ENCODE results near the gene ROBO1.

DNA sequence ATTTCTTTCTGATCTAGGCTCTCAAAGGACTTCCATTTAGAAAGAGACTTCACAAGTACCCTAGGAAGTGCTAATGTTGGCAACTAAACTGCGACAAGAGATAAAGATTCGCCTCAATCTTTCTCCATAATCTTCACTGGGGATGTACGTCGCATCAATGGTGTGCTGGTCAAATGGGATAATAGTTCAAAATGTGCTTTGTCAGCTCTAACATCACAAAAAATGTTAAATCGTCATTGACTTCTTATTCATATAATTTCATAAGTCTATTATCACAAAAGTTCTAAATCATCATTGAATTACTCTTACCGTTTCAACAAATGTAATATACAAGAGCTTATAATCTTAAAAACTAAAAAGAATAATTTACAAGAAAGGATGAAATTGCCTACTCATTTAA lies 727.7 kb downstream of the ROBO1 start:
- TF ChIP-seq EZH2phosphoT487 (IDR thresholded peaks at IDR 0.05; ENCODE audit: insufficient read depth, low read depth) (no peak), EZH2 (IDR thresholded peaks at IDR 0.05; ENCODE audit: insufficient read depth, poor library complexity, severe bottlenecking) (no peak)
